ENCODE results near the gene ARHGEF7. TPM values are rescaled to one million over a fixed set of nuclear protein-coding genes. Genes with fewer than 3 reads are reported as not detected.

Gene ARHGEF7
- total RNA-seq, 4 donors from 2014 or later = 64.2 to 127 (median 88.2) TPM

- no peak for TF ChIP-seq POLR2A (IDR thresholded peaks at IDR 0.05)
- TF ChIP-seq CTCF (IDR thresholded peaks at IDR 0.05) = no peak
- no peak for DNase-seq
- H3K27me3 ChIP-seq = no peaks in the 10 kb centered on the region
- peaks cover 0 to 3% of the 10 kb centered on the region in 2 donors for H3K4me1 ChIP-seq
- H3K4me3 ChIP-seq (replicated peaks in 1 of 3) = no peak overlapping the region
- intact Hi-C loops (cut with DNase I) = no loop called here
- no peaks in the 10 kb centered on the region for H3K9me3 ChIP-seq
- H3K27ac ChIP-seq = no peak overlapping the region
- 78 to 80% methylated on average over 9 of the region's 9 CpGs for WGBS, 2 donors
- H3K36me3 ChIP-seq = no peaks in the 10 kb centered on the region
Observed at GRCh38 chr13:111095911-111096501, 19.1 kb upstream of the ARHGEF7 start.

- Histone ChIP-seq H3K36me3 (no peaks in the 10 kb centered on the region), H3K4me3 (replicated peaks in 1 of 3) (no peak overlapping the region), H3K4me1 (peaks cover 0 to 3% of the 10 kb centered on the region in 2 donors), H3K27me3 (no peaks in the 10 kb centered on the region), H3K9me3 (no peaks in the 10 kb centered on the region), H3K27ac (no peak overlapping the region)
- TF ChIP-seq POLR2A (IDR thresholded peaks at IDR 0.05) (no peak), CTCF (IDR thresholded peaks at IDR 0.05) (no peak)
- intact Hi-C loops (cut with DNase I) = no loop called here
- 67 to 79% methylated on average over 1 of the region's 1 CpG for WGBS, 2 donors
- DNase-seq = no peak
Observed at GRCh38 chr13:111099290-111099689, 15.8 kb upstream of the ARHGEF7 start.

GRCh38 chr13:111110054-111110453, 5.1 kb upstream of the ARHGEF7 start:
- H3K4me1 ChIP-seq = peaks cover 0 to 6% of the 10 kb centered on the region in 2 donors
- H3K36me3 ChIP-seq = no peaks in the 10 kb centered on the region
- H3K4me3 ChIP-seq (replicated peaks in 1 of 3) = no peak overlapping the region
- H3K27ac ChIP-seq = no peak overlapping the region
- TF ChIP-seq CTCF (IDR thresholded peaks at IDR 0.05) (no peak), POLR2A (IDR thresholded peaks at IDR 0.05) (no peak)
- no peaks in the 10 kb centered on the region for H3K9me3 ChIP-seq
- 62 to 69% methylated on average over 2 of the region's 2 CpGs for WGBS, 2 donors
- DNase-seq = no peak
- intact Hi-C loops (cut with DNase I) = no loop called here
- no peaks in the 10 kb centered on the region for H3K27me3 ChIP-seq

GRCh38 chr13:111111376-111111937, 3.7 kb upstream of the ARHGEF7 start:
- no peak for TF ChIP-seq POLR2A (IDR thresholded peaks at IDR 0.05)
- TF ChIP-seq CTCF (IDR thresholded peaks at IDR 0.05) = no peak
- 87 to 89% methylated on average over 7 of the region's 7 CpGs for WGBS, 2 donors
- peaks cover 5 to 13% of the 10 kb centered on the region in 2 donors for H3K4me1 ChIP-seq
- intact Hi-C loops (cut with DNase I) = no loop called here
- H3K27ac ChIP-seq = no peak overlapping the region
- no peaks in the 10 kb centered on the region for H3K36me3 ChIP-seq
- H3K9me3 ChIP-seq = no peaks in the 10 kb centered on the region
- no peaks in the 10 kb centered on the region for H3K27me3 ChIP-seq
- DNase-seq = no peak
- H3K4me3 ChIP-seq (replicated peaks in 1 of 3) = no peak overlapping the region

GRCh38 chr13:111112196-111112595, 2.9 kb upstream of the ARHGEF7 start:
- no peak overlapping the region for H3K4me3 ChIP-seq (replicated peaks in 1 of 3)
- intact Hi-C loops (cut with DNase I) = no loop called here
- DNase-seq = no peak
- TF ChIP-seq POLR2A (IDR thresholded peaks at IDR 0.05) (no peak), CTCF (IDR thresholded peaks at IDR 0.05) (no peak)
- WGBS, 2 donors = 86 to 93% methylated on average over 9 of the region's 9 CpGs
- no peak overlapping the region for H3K27ac ChIP-seq
- H3K36me3 ChIP-seq = no peaks in the 10 kb centered on the region
- H3K9me3 ChIP-seq = no peaks in the 10 kb centered on the region
- peaks cover 5 to 13% of the 10 kb centered on the region in 2 donors for H3K4me1 ChIP-seq
- no peaks in the 10 kb centered on the region for H3K27me3 ChIP-seq

Measured in thyroid gland (tissue), 4 donors.